Coronary artery (tissue), 2 donors: ENCODE data around the gene SLC20A1.
"Not testable (repeated sequence)": the region's sequence is repeated elsewhere in the genome, so short reads cannot be mapped to it uniquely, and the experiment has no call there.

Experiments used
- DNase-seq: peaks from one replicate; pipeline ENCODE4 v3.0.0-alpha.2; 2017; ENCODE audit warnings: low spot score
- H3K27ac ChIP-seq, 2 donors: fragments of 200-600 bp; sonication (generic); one replicate each; pipeline ENCODE4 v1.5.1; 2016 to 2019
- H3K4me3 ChIP-seq: fragments of 200-600 bp; sonication (generic); 2 replicates; pipeline ENCODE4 v1.5.1; 2016; ENCODE audit warnings: mild to moderate bottlenecking, moderate library complexity
- CTCF ChIP-seq: fragments of 200-600 bp; sonication (generic); IDR thresholded peaks from one replicate; pipeline ENCODE4 v1.5.1; 2019; ENCODE audit warnings: antibody characterized with exemption

The SLC20A1 gene

GRCh38 chr2:112699984-112700667 lies 54.4 kb downstream of the SLC20A1 start:
- Histone ChIP-seq H3K27ac (peak overlapping the region in 1 of 2 donors; percentile 36), H3K4me3 (no peak overlapping the region)
- no peak for TF ChIP-seq CTCF
- no peak for DNase-seq

- no peak for DNase-seq
- TF ChIP-seq CTCF = no peak
- Histone ChIP-seq H3K27ac (peak overlapping the region in 1 of 2 donors; percentile 36), H3K4me3 (no peak overlapping the region)
Observed at GRCh38 chr2:112701052-112701451, 55.3 kb downstream of the SLC20A1 start.

- DNase-seq = no peak
- no peak for TF ChIP-seq CTCF
Observed at GRCh38 chr2:112703684-112704083, 57.9 kb downstream of the SLC20A1 start.

GRCh38 chr2:112705575-112705974 lies 59.8 kb downstream of the SLC20A1 start:
- Histone ChIP-seq H3K27ac (no peak overlapping the region), H3K4me3 (no peak overlapping the region)
- no peak for TF ChIP-seq CTCF
- no peak for DNase-seq

More at GRCh38 chr2:112703684-112704083, 57.9 kb downstream of the SLC20A1 start:
- Histone ChIP-seq H3K27ac (no peak overlapping the region), H3K4me3 (no peak overlapping the region)

- Histone ChIP-seq H3K4me3 (no peak overlapping the region), H3K27ac (no peak overlapping the region)
- no peak for DNase-seq
- no peak for TF ChIP-seq CTCF
Observed at GRCh38 chr2:112706170-112706664, 60.5 kb downstream of the SLC20A1 start.

- H3K4me3 ChIP-seq, H3K27ac ChIP-seq, DNase-seq: not testable (repeated sequence)
Observed at GRCh38 chr2:112706947-112707346, 61.2 kb downstream of the SLC20A1 start.

- Histone ChIP-seq H3K4me3 (no peak overlapping the region), H3K27ac (no peak overlapping the region)
- DNase-seq = no peak
- TF ChIP-seq CTCF = no peak
Observed at GRCh38 chr2:112708968-112709367, 63.2 kb downstream of the SLC20A1 start.
